CD14-positive monocyte (primary cell): Measurements from ENCODE around the gene RAB37. TPM values are rescaled to one million over a fixed set of nuclear protein-coding genes. Genes with fewer than 3 reads are reported as not detected.
A peak's percentile ranks its signal among the peaks of the same experiment; 100 is the strongest.

Source experiments
- DNase-seq, 3 donors: peaks; one replicate each; pipeline ENCODE4 v3.0.0-alpha.2; 2011 to 2022
- H2AFZ ChIP-seq: 2 replicates; pipeline ENCODE4 v1.6.0; 2012; ENCODE audit warnings: mild to moderate bottlenecking, low read depth, low read length, inconsistent platforms; ENCODE audit not compliant: insufficient read depth, poor library complexity, severe bottlenecking
- H3K27ac ChIP-seq, 2 donors: 1 replicate in 1 of 2; 2 replicates in 1 of 2; pipeline ENCODE4 v1.5.1; 2012 to 2013; ENCODE audit warnings: low read length in 2 of 2, control low read depth in 1 of 2, inconsistent platforms in 1 of 2, low read depth in 1 of 2, mild to moderate bottlenecking in 1 of 2
- H3K27me3 ChIP-seq, 2 donors: one replicate each; pipeline versions ENCODE4 v1.6.0 to v1.6.1; 2011 to 2013; ENCODE audit warnings: low read length in 2 of 2; ENCODE audit not compliant: control insufficient read depth in 2 of 2, insufficient read depth in 2 of 2
- H3K36me3 ChIP-seq, 2 donors: replicated peaks in 1 of 2; 1 replicate in 1 of 2; 2 replicates in 1 of 2; pipeline versions ENCODE4 v1.5.1 to v1.6.1; 2012 to 2013; ENCODE audit warnings: low read length in 2 of 2, control low read depth in 1 of 2, inconsistent platforms in 1 of 2, mild to moderate bottlenecking in 1 of 2; ENCODE audit not compliant: insufficient read depth in 2 of 2, control insufficient read depth in 1 of 2
- H3K4me1 ChIP-seq, 2 donors: 1 replicate in 1 of 2; 2 replicates in 1 of 2; pipeline versions ENCODE4 v1.5.1 to v1.6.1; 2012 to 2013; ENCODE audit warnings: low read length in 2 of 2, control low read depth in 1 of 2, inconsistent platforms in 1 of 2, mild to moderate bottlenecking in 1 of 2, moderate library complexity in 1 of 2; ENCODE audit not compliant: insufficient read depth in 2 of 2, control insufficient read depth in 1 of 2
- H3K4me2 ChIP-seq: replicated peaks from 2 replicates; pipeline ENCODE3; 2012; ENCODE audit warnings: low read length, moderate library complexity, mild to moderate bottlenecking; ENCODE audit not compliant: poor library complexity, severe bottlenecking; ENCODE audit errors: extremely low read depth
- H3K4me3 ChIP-seq, 3 experiments: fragments of 200-600 bp in 1 of 3; sonication (generic) in 1 of 3; replicated peaks in 1 of 3; 1 replicate in 2 of 3; 2 replicates in 1 of 3; pipeline ENCODE4 v1.5.1; 2011 to 2013; ENCODE audit warnings: low read length in 3 of 3, mild to moderate bottlenecking in 3 of 3, control low read depth in 2 of 3, low read depth in 2 of 3, inconsistent platforms in 1 of 3, moderate library complexity in 1 of 3
- H3K79me2 ChIP-seq: 2 replicates; pipeline ENCODE4 v1.6.0; 2012; ENCODE audit warnings: mild to moderate bottlenecking, control low read depth, inconsistent platforms, low read length, moderate library complexity; ENCODE audit not compliant: insufficient read depth
- H3K9ac ChIP-seq: 2 replicates; pipeline ENCODE4 v1.6.0; 2017; ENCODE audit warnings: low read length, mild to moderate bottlenecking; ENCODE audit not compliant: insufficient read depth, poor library complexity, severe bottlenecking
- H3K9me3 ChIP-seq, 2 donors: replicated peaks in 1 of 2; 1 replicate in 1 of 2; 2 replicates in 1 of 2; pipeline versions ENCODE4 v1.5.1 to v1.6.1; 2012 to 2013; ENCODE audit warnings: low read length in 2 of 2, control low read depth in 1 of 2; ENCODE audit not compliant: control insufficient read depth in 1 of 2, insufficient read depth in 1 of 2
- H4K20me1 ChIP-seq: 2 replicates; pipeline ENCODE4 v1.6.0; 2012; ENCODE audit warnings: mild to moderate bottlenecking, low read length, control low read depth, moderate library complexity; ENCODE audit not compliant: insufficient read depth
- H3K27ac Mint-ChIP-seq, 7 donors: one replicate each; pipeline ENCODE4 v1.8.0; 2020; ENCODE audit warnings: mild to moderate bottlenecking in 7 of 7, mixed read lengths in 7 of 7, moderate library complexity in 6 of 7, inconsistent platforms in 2 of 7
- H3K27me3 Mint-ChIP-seq, 3 donors: one replicate each; pipeline ENCODE4 v1.8.0; 2021 to 2022; ENCODE audit warnings: low read depth in 3 of 3, mild to moderate bottlenecking in 3 of 3, mixed read lengths in 3 of 3, moderate library complexity in 3 of 3, inconsistent platforms in 1 of 3
- H3K36me3 Mint-ChIP-seq, 2 donors: one replicate each; pipeline ENCODE4 v1.8.0; 2020; ENCODE audit warnings: mixed read lengths in 2 of 2, inconsistent platforms in 1 of 2, mild to moderate bottlenecking in 1 of 2
- H3K4me1 Mint-ChIP-seq: one replicate; pipeline ENCODE4 v1.8.0; 2020; ENCODE audit warnings: mild to moderate bottlenecking, mixed read lengths
- H3K4me3 Mint-ChIP-seq, 2 donors: one replicate each; pipeline ENCODE4 v1.8.0; 2020; ENCODE audit warnings: mild to moderate bottlenecking in 2 of 2, mixed read lengths in 2 of 2, moderate library complexity in 1 of 2
- H3K9me3 Mint-ChIP-seq, 7 donors: one replicate each; pipeline ENCODE4 v1.8.0; 2020 to 2022; ENCODE audit warnings: mixed read lengths in 7 of 7, mild to moderate bottlenecking in 6 of 7, moderate library complexity in 6 of 7, inconsistent platforms in 2 of 7
- CTCF ChIP-seq: fragments of 200-600 bp; IDR thresholded peaks from one replicate; pipeline ENCODE4 v1.8.0; 2022; ENCODE audit warnings: antibody characterized with exemption, mild to moderate bottlenecking
- WGBS: methylation state at CpG from one replicate; pipeline ENCODE4 v1.1.5; 2013; ENCODE audit warnings: missing lambda C conversion rate; ENCODE audit not compliant: insufficient coverage; 5-methylcytosine and 5-hydroxymethylcytosine counted together
- intact Hi-C, 2 donors: fragments of 100-400 bp; cut with micrococcal nuclease; formaldehyde crosslinking; loops; one replicate each; pipeline versions ENCODE4 v1.15.0 to v1.15.1; 2023
- polyA plus RNA-seq, 3 donors: library from polyadenylated mRNA; depleted of rRNA in 1 of 3; unstranded in 2 of 3; stranded (reverse) in 1 of 3; fragments of 300-500 nt in 2 of 3; fragments of >200 nt in 1 of 3; fragmentation: Illumina TruSeq in 2 of 3; gene quantifications; 1 replicate in 2 of 3; 2 replicates in 1 of 3; pipeline ENCODE4 v1.2.3, GENCODE V29; 2012 to 2021

RAB37 gene
- polyA plus RNA-seq, 3 donors: 26.8 to 40.9 (median 33.1) TPM

GRCh38 chr17:74756891-74757290 lies 19.8 kb downstream of the RAB37 start:
- intact Hi-C loops: no loop called here
- no peak overlapping the region for H3K4me3 Mint-ChIP-seq
- peaks cover 100% of the 10 kb centered on the region for H3K79me2 ChIP-seq
- H3K36me3 Mint-ChIP-seq: peaks cover 24 to 49% of the 10 kb centered on the region in 2 donors
- TF ChIP-seq CTCF: no peak
- H3K4me2 ChIP-seq: no peak overlapping the region
- H3K27me3 ChIP-seq: no peaks in the 10 kb centered on the region
- no peaks in the 10 kb centered on the region for H3K9me3 Mint-ChIP-seq
- peaks cover 50 to 62% of the 10 kb centered on the region in 2 donors for H3K4me1 ChIP-seq
- H3K9ac ChIP-seq: no peak overlapping the region
- H3K27ac ChIP-seq: no peak overlapping the region
- peaks cover 100% of the 10 kb centered on the region for H4K20me1 ChIP-seq
- peaks cover 9 to 27% of the 10 kb centered on the region in 2 donors for H3K36me3 ChIP-seq
- 36% methylated on average over 3 of the region's 3 CpGs for WGBS
- peaks cover 79% of the 10 kb centered on the region for H3K4me1 Mint-ChIP-seq
- H3K27ac Mint-ChIP-seq: peak overlapping the region in 1 of 7 donors; percentile 20
- DNase-seq: no peak
- no peak overlapping the region for H2AFZ ChIP-seq
- H3K4me3 ChIP-seq: no peak overlapping the region
- no peaks in the 10 kb centered on the region for H3K9me3 ChIP-seq
- peaks cover 0 to 1% (median 0%) of the 10 kb centered on the region in 3 donors for H3K27me3 Mint-ChIP-seq

GRCh38 chr17:74757502-74757901 lies 20.4 kb downstream of the RAB37 start:
- H3K4me1 ChIP-seq: peaks cover 44 to 57% of the 10 kb centered on the region in 2 donors
- H3K4me3 ChIP-seq: peak overlapping the region in 1 of 3 experiments; percentile 48
- TF ChIP-seq CTCF: no peak
- no peaks in the 10 kb centered on the region for H3K27me3 ChIP-seq
- 36% methylated on average over 1 of the region's 3 CpGs for WGBS
- H3K27ac ChIP-seq: no peak overlapping the region
- Mint-ChIP-seq H3K36me3 (peaks cover 21 to 46% of the 10 kb centered on the region in 2 donors), H3K4me1 (peaks cover 73% of the 10 kb centered on the region), H3K27ac (no peak overlapping the region), H3K9me3 (no peaks in the 10 kb centered on the region), H3K4me3 (no peak overlapping the region), H3K27me3 (peaks cover 0 to 1% (median 0%) of the 10 kb centered on the region in 3 donors)
- H3K79me2 ChIP-seq: peaks cover 100% of the 10 kb centered on the region
- peaks cover 100% of the 10 kb centered on the region for H4K20me1 ChIP-seq
- no peak overlapping the region for H3K9ac ChIP-seq
- H2AFZ ChIP-seq: no peak overlapping the region
- peaks cover 10 to 29% of the 10 kb centered on the region in 2 donors for H3K36me3 ChIP-seq
- no peak for DNase-seq
- no peak overlapping the region for H3K4me2 ChIP-seq
- H3K9me3 ChIP-seq: no peaks in the 10 kb centered on the region
- intact Hi-C loops: no loop called here
